Bronchial epithelial cell (primary cell): ENCODE results near the gene GPR153. TPM values are rescaled to one million over a fixed set of nuclear protein-coding genes. Genes with fewer than 3 reads are reported as not detected.
A peak's percentile ranks its signal among the peaks of the same experiment; 100 is the strongest.

Source experiments
- DNase-seq: peaks from one replicate; pipeline ENCODE4 v3.0.0-alpha.2; 2010; ENCODE audit warnings: low read depth
- FAIRE-seq: peaks from 2 replicates; lab custom pipeline; 2011; peaks lifted over from hg19 to GRCh38; lab: Jason Lieb, UNC
- H3K27me3 ChIP-seq: 2 replicates; pipeline ENCODE4 v1.5.1; 2011; ENCODE audit warnings: low read length; ENCODE audit not compliant: control insufficient read depth, insufficient read depth
- H3K36me3 ChIP-seq: 2 replicates; pipeline ENCODE4 v1.5.1; 2011; ENCODE audit warnings: low read length; ENCODE audit not compliant: control insufficient read depth, insufficient read depth
- H3K4me3 ChIP-seq: 2 replicates; pipeline ENCODE4 v1.5.1; 2011; ENCODE audit warnings: mild to moderate bottlenecking, low read depth, low read length, control low read depth
- CTCF ChIP-seq: IDR thresholded peaks from 2 replicates; pipeline ENCODE4 v1.5.1; 2011; ENCODE audit warnings: mild to moderate bottlenecking, moderate library complexity, low read length, control low read depth, inconsistent platforms; ENCODE audit not compliant: insufficient read depth, severe bottlenecking
- total RNA-seq: library from RNA; depleted of rRNA; stranded (reverse); fragments of >200 nt; gene quantifications from 2 replicates; pipeline ENCODE4 v1.2.1, GENCODE V29; 2014

Gene GPR153
- total RNA-seq, 1 donor from 2014 or later = 44.2 TPM

GRCh38 chr1:6292102-6292501, 31.2 kb upstream of the GPR153 start:
- FAIRE-seq = no peak
- no peak for DNase-seq
- H3K36me3 ChIP-seq = peaks cover 20% of the 10 kb centered on the region
- no peak overlapping the region for H3K4me3 ChIP-seq
- no peaks in the 10 kb centered on the region for H3K27me3 ChIP-seq
- TF ChIP-seq CTCF = no peak

GRCh38 chr1:6288665-6289064, 27.8 kb upstream of the GPR153 start:
- TF ChIP-seq CTCF = no peak
- FAIRE-seq = no peak
- Histone ChIP-seq H3K36me3 (peaks cover 18% of the 10 kb centered on the region), H3K4me3 (no peak overlapping the region), H3K27me3 (no peaks in the 10 kb centered on the region)
- no peak for DNase-seq

GRCh38 chr1:6288026-6288425, 27.1 kb upstream of the GPR153 start:
- TF ChIP-seq CTCF = no peak
- FAIRE-seq (no peak), DNase-seq (no peak)
- H3K27me3 ChIP-seq = no peaks in the 10 kb centered on the region
- H3K36me3 ChIP-seq = peaks cover 17% of the 10 kb centered on the region
- no peak overlapping the region for H3K4me3 ChIP-seq

- TF ChIP-seq CTCF = no peak
- H3K4me3 ChIP-seq = no peak overlapping the region
These were observed 26.6 kb upstream of the GPR153 start for GRCh38 chr1:6287431-6287886.

GRCh38 chr1:6287029-6287428, 26.1 kb upstream of the GPR153 start:
- H3K4me3 ChIP-seq = no peak overlapping the region
- FAIRE-seq = no peak
- no peak for DNase-seq
- H3K27me3 ChIP-seq = no peaks in the 10 kb centered on the region
- no peak for TF ChIP-seq CTCF
- H3K36me3 ChIP-seq = peaks cover 16% of the 10 kb centered on the region

More at GRCh38 chr1:6287431-6287886, 26.6 kb upstream of the GPR153 start:
- peak; percentile 72 for FAIRE-seq
- Histone ChIP-seq H3K27me3 (no peaks in the 10 kb centered on the region), H3K36me3 (peaks cover 17% of the 10 kb centered on the region)
- DNase-seq = no peak

- no peak for DNase-seq
- Histone ChIP-seq H3K36me3 (peaks cover 16% of the 10 kb centered on the region), H3K27me3 (no peaks in the 10 kb centered on the region), H3K4me3 (no peak overlapping the region)
- FAIRE-seq = no peak
- no peak for TF ChIP-seq CTCF
These were observed 25.4 kb upstream of the GPR153 start for GRCh38 chr1:6286266-6286665.
